Neural crest cell (in vitro differentiated cells): ENCODE measurements around the gene SLC35E2B. TPM values are rescaled to one million over a fixed set of nuclear protein-coding genes. Genes with fewer than 3 reads are reported as not detected.

Experiments
- DNase-seq: peaks from one replicate; pipeline ENCODE4 v3.0.0; 2021; ENCODE audit warnings: low read depth, mixed read lengths, low spot score
- H3K27ac Mint-ChIP-seq: one replicate; pipeline ENCODE4 v1.8.0; 2021; ENCODE audit warnings: mild to moderate bottlenecking, mixed read lengths; ENCODE audit not compliant: unreplicated experiment
- H3K27me3 Mint-ChIP-seq: 2 replicates; pipeline ENCODE4 v1.8.0; 2021; ENCODE audit warnings: low read depth, mild to moderate bottlenecking, mixed read lengths
- H3K36me3 Mint-ChIP-seq: 2 replicates; pipeline ENCODE4 v1.8.0; 2021; ENCODE audit warnings: low read depth, mild to moderate bottlenecking, mixed read lengths
- H3K4me1 Mint-ChIP-seq: 2 replicates; pipeline ENCODE4 v1.8.0; 2021; ENCODE audit warnings: mixed read lengths
- H3K4me3 Mint-ChIP-seq: one replicate; pipeline ENCODE4 v1.8.0; 2021; ENCODE audit warnings: mild to moderate bottlenecking, mixed read lengths
- H3K9me3 Mint-ChIP-seq: 2 replicates; pipeline ENCODE4 v1.8.0; 2021; ENCODE audit warnings: mixed read lengths
- total RNA-seq: library from RNA; stranded (reverse); gene quantifications from 2 replicates; pipeline ENCODE4 v1.2.1, GENCODE V29; 2021
- TF ChIP-seq, protein P1 (sequence below): fragments of 200-600 bp; sonication (generic); conservative IDR thresholded peaks from 2 replicates; pipeline ENCODE4 v1.5.0; 2021; ENCODE audit warnings: antibody characterized with exemption, mild to moderate bottlenecking

SLC35E2B gene
- total RNA-seq, 1 donor from 2014 or later, result 99.0 TPM

DNA sequence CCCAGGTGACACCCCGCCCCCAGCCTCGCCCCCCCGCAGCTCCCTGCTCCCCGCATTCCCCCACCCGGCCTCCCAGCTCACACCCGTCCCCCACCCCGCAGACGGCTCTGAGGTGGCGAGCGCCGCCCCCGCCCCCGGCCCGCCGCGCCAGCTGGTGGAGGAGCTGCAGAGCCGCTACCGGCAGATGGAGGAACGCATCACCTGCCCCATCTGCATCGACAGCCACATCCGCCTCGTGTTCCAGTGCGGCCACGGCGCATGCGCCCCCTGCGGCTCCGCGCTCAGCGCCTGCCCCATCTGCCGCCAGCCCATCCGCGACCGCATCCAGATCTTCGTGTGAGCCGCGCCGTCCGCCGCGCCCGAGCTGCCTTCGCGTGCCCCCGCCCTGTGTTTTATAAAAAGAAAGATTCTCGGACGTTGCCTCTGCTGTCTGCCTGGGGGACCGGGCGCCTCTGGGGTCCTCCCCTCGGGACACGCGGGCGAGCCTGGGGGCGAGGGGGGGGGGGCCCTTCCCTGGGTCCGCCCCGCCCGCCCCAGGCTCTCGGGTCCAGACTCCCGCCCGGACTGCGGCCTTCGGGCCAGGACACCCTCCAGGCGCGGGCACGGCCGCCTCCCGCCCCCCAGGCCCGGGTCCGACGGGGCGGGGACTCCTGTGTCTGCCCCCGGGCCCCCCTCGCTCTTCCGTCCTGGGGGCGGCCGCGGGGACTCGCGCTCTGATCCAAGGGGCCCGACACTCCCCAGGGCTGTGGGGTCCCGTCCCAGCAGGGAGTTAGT, 62.2 kb downstream of the SLC35E2B start:
- TF ChIP-seq, protein P1, sequence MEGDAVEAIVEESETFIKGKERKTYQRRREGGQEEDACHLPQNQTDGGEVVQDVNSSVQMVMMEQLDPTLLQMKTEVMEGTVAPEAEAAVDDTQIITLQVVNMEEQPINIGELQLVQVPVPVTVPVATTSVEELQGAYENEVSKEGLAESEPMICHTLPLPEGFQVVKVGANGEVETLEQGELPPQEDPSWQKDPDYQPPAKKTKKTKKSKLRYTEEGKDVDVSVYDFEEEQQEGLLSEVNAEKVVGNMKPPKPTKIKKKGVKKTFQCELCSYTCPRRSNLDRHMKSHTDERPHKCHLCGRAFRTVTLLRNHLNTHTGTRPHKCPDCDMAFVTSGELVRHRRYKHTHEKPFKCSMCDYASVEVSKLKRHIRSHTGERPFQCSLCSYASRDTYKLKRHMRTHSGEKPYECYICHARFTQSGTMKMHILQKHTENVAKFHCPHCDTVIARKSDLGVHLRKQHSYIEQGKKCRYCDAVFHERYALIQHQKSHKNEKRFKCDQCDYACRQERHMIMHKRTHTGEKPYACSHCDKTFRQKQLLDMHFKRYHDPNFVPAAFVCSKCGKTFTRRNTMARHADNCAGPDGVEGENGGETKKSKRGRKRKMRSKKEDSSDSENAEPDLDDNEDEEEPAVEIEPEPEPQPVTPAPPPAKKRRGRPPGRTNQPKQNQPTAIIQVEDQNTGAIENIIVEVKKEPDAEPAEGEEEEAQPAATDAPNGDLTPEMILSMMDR, result no peak
- no peaks in the 10 kb centered on the region for H3K4me1 Mint-ChIP-seq
- no peak overlapping the region for H3K4me3 Mint-ChIP-seq
- H3K9me3 Mint-ChIP-seq, result no peaks in the 10 kb centered on the region
- no peaks in the 10 kb centered on the region for H3K36me3 Mint-ChIP-seq
- peaks cover 11% of the 10 kb centered on the region for H3K27me3 Mint-ChIP-seq
- no peak for DNase-seq
- H3K27ac Mint-ChIP-seq, result no peak overlapping the region

DNA sequence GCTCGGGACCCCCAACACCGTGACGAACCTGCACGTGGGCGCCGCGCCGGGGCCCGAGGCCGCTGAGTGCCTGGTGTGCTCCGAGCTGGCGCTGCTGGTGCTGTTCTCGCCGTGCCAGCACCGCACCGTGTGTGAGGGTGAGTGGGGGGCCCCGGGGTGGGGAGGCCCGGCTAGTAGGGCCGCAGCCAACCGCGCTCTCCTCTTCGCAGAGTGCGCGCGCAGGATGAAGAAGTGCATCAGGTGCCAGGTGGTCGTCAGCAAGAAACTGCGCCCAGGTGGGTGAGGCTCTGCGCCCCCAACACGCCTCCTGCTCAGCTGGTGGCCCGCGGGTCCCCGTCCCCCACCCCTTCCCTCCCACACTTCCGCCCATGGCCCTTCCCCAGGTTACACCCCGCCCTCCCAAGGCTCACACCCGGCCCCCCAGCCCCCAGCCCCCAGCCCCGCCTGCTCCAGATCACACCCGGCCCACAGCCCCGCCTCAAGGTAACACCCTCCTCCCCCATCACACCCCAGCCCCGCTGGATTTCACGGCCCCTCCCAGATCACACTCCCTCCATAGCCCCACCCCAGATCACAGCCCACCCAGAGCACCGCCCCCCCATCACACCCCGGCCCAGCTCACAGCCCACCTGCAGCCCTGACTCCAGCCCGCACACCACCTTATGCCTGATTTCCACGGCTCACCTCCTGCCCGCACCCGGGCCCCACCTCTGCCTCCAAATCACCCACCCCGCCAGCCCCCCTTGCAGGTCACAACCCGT, 63.0 kb downstream of the SLC35E2B start:
- Mint-ChIP-seq H3K4me3 (no peak overlapping the region), H3K9me3 (no peaks in the 10 kb centered on the region), H3K27me3 (peaks cover 11% of the 10 kb centered on the region), H3K36me3 (no peaks in the 10 kb centered on the region), H3K4me1 (no peaks in the 10 kb centered on the region), H3K27ac (no peak overlapping the region)
- DNase-seq, result no peak
- TF ChIP-seq, protein P1, result no peak

DNA sequence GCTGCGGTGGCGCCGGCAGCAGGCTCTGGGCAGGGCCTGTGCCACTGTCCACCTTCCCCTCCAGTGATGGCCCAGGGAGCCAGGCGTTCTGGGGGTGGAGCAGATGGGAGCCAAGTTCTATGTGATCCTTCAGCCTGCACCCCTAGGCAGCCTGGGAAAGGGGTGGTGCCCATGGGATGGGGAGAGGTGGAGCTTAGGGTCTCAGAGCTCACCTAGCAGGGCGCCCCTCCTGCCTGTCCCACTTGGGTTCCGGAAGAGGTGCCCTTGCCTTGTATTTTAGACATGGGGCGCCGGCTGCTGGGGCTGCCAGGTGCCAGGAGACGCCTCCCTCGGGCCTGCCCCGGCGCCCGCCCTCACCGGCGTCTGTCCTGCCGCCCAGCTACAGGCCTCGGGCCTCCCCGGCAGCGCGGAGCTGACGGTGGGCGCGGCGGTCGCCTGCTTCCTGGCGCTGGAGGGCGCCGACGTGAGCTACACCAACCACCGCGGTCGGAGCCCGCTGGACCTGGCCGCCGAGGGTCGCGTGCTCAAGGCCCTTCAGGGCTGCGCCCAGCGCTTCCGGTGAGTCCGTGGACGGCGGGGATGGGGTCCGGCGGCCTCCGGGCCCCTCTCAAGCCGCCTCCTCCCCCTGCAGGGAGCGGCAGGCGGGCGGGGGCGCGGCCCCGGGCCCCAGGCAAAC, 63.7 kb downstream of the SLC35E2B start:
- Mint-ChIP-seq H3K36me3 (no peaks in the 10 kb centered on the region), H3K9me3 (no peaks in the 10 kb centered on the region), H3K27ac (no peak overlapping the region), H3K27me3 (peaks cover 11% of the 10 kb centered on the region), H3K4me3 (no peak overlapping the region), H3K4me1 (no peaks in the 10 kb centered on the region)
- DNase-seq, result no peak
- TF ChIP-seq, protein P1, result no peak

DNA sequence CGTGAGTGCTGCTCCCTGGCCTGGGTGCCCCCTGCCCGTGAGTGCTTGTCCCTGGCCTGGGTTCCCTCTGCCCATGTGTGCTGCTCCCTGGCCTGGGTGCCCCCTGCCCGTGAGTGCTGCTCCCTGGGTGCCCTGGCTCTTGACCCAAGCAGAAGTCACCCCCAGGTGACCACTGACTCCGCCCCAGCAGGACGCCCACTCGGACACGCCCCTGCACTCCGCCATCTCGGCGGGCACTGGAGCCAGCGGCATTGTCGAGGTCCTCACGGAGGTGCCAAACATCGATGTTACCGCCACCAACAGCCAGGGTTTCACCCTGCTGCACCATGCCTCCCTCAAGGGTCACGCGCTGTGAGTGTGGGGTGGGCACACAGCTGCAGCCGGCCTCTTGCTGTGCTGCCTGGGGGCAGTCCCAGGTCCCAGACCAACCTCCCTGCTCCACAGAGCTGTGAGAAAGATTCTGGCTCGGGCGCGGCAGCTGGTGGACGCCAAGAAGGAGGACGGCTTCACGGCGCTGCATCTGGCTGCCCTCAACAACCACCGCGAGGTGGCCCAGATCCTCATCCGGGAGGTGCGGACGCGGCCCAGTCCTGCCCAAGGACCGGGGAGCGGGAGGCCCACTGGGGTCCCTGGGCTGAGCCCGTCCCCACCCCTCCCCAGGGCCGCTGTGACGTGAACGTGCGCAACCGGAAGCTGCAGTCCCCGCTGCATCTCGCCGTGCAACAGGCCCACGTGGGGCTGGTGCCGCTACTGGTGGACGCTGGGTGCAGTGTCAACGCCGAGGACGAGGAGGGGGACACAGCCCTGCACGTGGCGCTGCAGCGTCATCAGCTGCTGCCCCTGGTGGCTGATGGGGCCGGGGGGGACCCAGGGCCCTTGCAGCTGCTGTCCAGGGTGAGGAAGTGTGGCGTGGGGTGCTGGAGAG, 64.5 kb downstream of the SLC35E2B start:
- no peak overlapping the region for H3K4me3 Mint-ChIP-seq

More for the DNA sequence above, 64.5 kb downstream of the SLC35E2B start:
- Mint-ChIP-seq H3K4me1 (no peaks in the 10 kb centered on the region), H3K36me3 (no peaks in the 10 kb centered on the region), H3K27ac (no peak overlapping the region), H3K9me3 (no peaks in the 10 kb centered on the region), H3K27me3 (peaks cover 11% of the 10 kb centered on the region)
- no peak for DNase-seq
- TF ChIP-seq, protein P1, result no peak
